PFSK-1 (cell line): ENCODE results near the gene XYLT2.

Experiments
- POLR2AphosphoS5 ChIP-seq: IDR thresholded peaks from 2 replicates; pipeline ENCODE4 v1.6.1; 2012; ENCODE audit warnings: low read depth, mild to moderate bottlenecking, control low read depth, low read length, moderate library complexity
- TAF1 ChIP-seq: IDR thresholded peaks from 2 replicates; pipeline ENCODE4 v1.6.1; 2012; ENCODE audit warnings: low read length, control low read depth, borderline replicate concordance; ENCODE audit not compliant: insufficient read depth

- no peak for TF ChIP-seq TAF1
- TF ChIP-seq POLR2AphosphoS5: no peak
Measured at GRCh38 chr17:50359998-50360461, 14.1 kb downstream of the XYLT2 start.
